MG63 (cell line): Measurements from ENCODE around the gene TEN1. TPM values are rescaled to one million over a fixed set of nuclear protein-coding genes. Genes with fewer than 3 reads are reported as not detected.
A peak's percentile ranks its signal among the peaks of the same experiment; 100 is the strongest.

Source experiments
- DNase-seq: peaks from one replicate; pipeline ENCODE4 v3.0.0-alpha.2; 2020
- H3K27me3 ChIP-seq: fragments of 250-450 bp; sonication (Bioruptor Pico); 2 replicates; pipeline ENCODE4 v1.5.1; 2020; ENCODE audit warnings: mild to moderate bottlenecking, moderate library complexity
- H3K36me3 ChIP-seq: fragments of 250-450 bp; sonication (Bioruptor Pico); 2 replicates; pipeline ENCODE4 v1.5.1; 2020; ENCODE audit warnings: mild to moderate bottlenecking, moderate library complexity
- H3K4me3 ChIP-seq: fragments of 250-450 bp; sonication (Bioruptor Pico); 2 replicates; pipeline ENCODE4 v1.5.1; 2020; ENCODE audit warnings: mild to moderate bottlenecking, moderate library complexity
- H3K9me3 ChIP-seq: fragments of 250-450 bp; sonication (Bioruptor Pico); 2 replicates; pipeline ENCODE4 v1.5.1; 2020; ENCODE audit warnings: mild to moderate bottlenecking, moderate library complexity
- total RNA-seq: library from RNA; depleted of rRNA; stranded (reverse); fragments of >200 nt; shearing (Covaris generic); gene quantifications from 2 replicates; pipeline ENCODE4 v1.2.3, GENCODE V29; 2014; ENCODE audit warnings: low replicate concordance

The TEN1 gene
- total RNA-seq, 1 experiment from 2014 or later = 23.2 TPM

GRCh38 chr17:76013377-76013932 is 34.4 kb downstream of the TEN1 start:
- H3K9me3 ChIP-seq = no peaks in the 10 kb centered on the region
- H3K4me3 ChIP-seq = no peak overlapping the region
- no peak for DNase-seq
- H3K27me3 ChIP-seq = no peaks in the 10 kb centered on the region
- no peaks in the 10 kb centered on the region for H3K36me3 ChIP-seq

DNA sequence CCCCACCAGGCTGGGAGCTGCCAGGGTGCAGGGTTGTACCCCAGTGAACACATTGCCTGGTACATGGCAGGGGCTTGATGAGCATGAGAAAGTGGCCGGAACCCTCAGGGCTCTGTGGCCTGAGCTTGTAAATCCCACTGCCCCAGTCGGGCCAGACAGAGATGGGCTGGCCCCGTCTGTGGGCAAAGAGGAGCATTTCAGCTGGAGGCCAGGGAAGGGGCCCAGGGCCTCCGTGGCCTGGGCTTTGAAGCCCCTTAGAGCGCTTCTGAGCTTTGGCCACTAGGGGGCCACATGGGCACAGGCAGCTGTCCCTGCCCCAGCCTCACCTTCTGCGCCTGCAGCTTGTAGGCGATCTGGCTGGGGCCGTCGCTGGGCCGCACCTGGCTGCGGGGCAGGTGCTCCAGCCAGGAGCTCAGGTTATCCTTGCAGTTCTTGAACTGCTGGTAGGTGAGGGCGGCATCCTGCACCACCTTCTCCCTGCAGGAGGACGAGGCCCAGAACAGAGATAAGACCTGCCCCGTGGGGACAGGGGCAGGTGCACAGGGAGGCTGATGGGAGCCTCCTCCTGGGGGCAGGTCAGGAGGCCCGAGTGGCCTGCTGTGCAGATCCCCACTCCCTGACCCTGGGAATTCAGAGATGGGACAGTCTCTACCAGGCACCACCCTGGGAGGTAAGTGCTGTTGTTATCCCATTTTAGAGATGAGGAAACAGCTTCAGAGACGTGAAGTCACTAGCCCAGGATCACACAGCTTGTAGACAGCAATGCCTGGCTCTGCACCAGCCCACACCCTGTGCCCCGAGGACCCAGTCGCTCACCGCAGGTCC is 35.3 kb downstream of the TEN1 start:
- Histone ChIP-seq H3K4me3 (no peak overlapping the region), H3K36me3 (no peaks in the 10 kb centered on the region), H3K27me3 (no peaks in the 10 kb centered on the region), H3K9me3 (no peaks in the 10 kb centered on the region)
- peak; percentile 58 for DNase-seq

GRCh38 chr17:76014925-76015261 is 35.9 kb downstream of the TEN1 start:
- Histone ChIP-seq H3K36me3 (no peaks in the 10 kb centered on the region), H3K9me3 (no peaks in the 10 kb centered on the region), H3K4me3 (no peak overlapping the region), H3K27me3 (no peaks in the 10 kb centered on the region)
- no peak for DNase-seq

- Histone ChIP-seq H3K27me3 (no peaks in the 10 kb centered on the region), H3K4me3 (no peak overlapping the region), H3K9me3 (no peaks in the 10 kb centered on the region), H3K36me3 (no peaks in the 10 kb centered on the region)
- DNase-seq = no peak
Observed at GRCh38 chr17:76017481-76018339, 38.7 kb downstream of the TEN1 start.

DNA sequence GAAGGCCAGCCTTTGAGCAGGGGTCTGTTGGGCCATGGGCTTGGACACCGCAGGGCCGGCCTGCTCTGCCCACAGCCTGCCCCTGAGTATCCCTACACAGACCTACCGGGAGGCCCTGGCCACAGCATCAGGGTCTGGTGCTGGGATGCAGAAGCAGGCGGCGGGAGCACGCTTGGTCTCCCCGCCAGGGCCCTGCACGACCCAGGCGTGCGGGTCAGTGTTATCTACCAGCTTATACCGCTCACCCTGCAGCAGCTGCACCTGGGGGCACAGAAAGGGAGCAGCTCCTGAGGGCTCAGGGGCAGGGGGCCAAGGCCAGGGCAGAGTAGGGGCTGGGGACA is 39.3 kb downstream of the TEN1 start:
- no peaks in the 10 kb centered on the region for H3K36me3 ChIP-seq
- H3K9me3 ChIP-seq = no peaks in the 10 kb centered on the region
- DNase-seq = no peak
- H3K4me3 ChIP-seq = no peak overlapping the region
- H3K27me3 ChIP-seq = no peaks in the 10 kb centered on the region

DNA sequence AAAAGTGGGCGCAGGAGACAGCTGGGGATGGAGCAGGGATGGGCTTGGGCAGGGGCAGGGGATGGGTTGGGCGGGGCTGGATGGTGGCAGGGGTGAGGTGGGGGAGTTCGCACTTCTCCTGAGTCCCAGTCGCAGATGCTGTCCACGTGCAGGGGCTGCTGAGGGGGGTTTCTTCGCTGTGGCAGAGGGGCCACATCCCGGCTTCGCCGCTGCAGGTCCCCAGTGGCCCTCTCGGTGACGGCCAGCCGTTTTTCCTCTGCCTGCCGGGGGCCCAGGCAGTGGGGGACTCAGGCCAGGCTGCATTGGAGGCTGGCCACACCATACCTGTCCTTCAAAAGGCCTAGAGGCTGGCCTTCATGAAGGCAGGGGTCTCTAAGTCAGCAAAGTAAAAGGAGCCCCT is 39.8 kb downstream of the TEN1 start:
- H3K4me3 ChIP-seq = no peak overlapping the region
- H3K9me3 ChIP-seq = no peaks in the 10 kb centered on the region
- DNase-seq = no peak
- no peaks in the 10 kb centered on the region for H3K27me3 ChIP-seq
- no peaks in the 10 kb centered on the region for H3K36me3 ChIP-seq

DNA sequence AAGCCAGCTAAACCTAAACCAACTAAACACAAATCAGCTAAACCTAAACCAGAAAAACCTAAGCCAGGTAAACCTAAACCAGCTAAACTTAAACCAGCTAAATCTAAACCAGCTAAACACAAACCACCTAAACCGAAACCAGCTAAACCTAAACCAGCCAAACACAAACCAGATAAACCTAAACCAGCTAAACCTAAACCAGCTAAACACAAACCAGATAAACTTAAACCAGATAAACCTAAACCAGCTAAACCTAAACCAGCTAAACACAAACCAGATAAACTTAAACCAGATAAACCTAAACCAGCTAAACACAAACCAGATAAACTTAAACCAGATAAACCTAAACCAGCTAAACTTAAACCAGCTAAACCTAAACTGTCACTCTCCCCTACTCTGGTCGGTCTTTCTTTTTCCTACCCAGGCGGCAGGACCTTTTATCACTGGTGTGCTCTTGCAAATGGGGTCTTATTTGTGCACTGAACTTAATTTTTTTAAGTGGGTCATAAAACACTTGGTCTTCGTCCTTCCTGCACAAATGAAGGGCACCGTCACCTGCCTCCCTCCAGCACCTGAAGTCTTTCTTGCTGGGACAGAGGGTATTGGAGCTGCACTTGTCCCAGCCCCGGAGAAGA is 40.9 kb downstream of the TEN1 start:
- H3K27me3 ChIP-seq = no peaks in the 10 kb centered on the region
- DNase-seq = no peak
- H3K9me3 ChIP-seq = no peaks in the 10 kb centered on the region
- no peak overlapping the region for H3K4me3 ChIP-seq
- H3K36me3 ChIP-seq = no peaks in the 10 kb centered on the region

- Histone ChIP-seq H3K9me3 (no peaks in the 10 kb centered on the region), H3K36me3 (no peaks in the 10 kb centered on the region), H3K4me3 (no peak overlapping the region), H3K27me3 (no peaks in the 10 kb centered on the region)
- DNase-seq = no peak
Observed at GRCh38 chr17:76022285-76022684, 43.2 kb downstream of the TEN1 start.

- Histone ChIP-seq H3K36me3 (no peaks in the 10 kb centered on the region), H3K4me3 (no peak overlapping the region), H3K27me3 (no peaks in the 10 kb centered on the region), H3K9me3 (no peaks in the 10 kb centered on the region)
- no peak for DNase-seq
Observed at GRCh38 chr17:76022973-76023899, 44.2 kb downstream of the TEN1 start.

GRCh38 chr17:76023900-76024237 is 44.8 kb downstream of the TEN1 start:
- Histone ChIP-seq H3K36me3 (no peaks in the 10 kb centered on the region), H3K9me3 (no peaks in the 10 kb centered on the region), H3K4me3 (no peak overlapping the region), H3K27me3 (no peaks in the 10 kb centered on the region)
- no peak for DNase-seq

DNA sequence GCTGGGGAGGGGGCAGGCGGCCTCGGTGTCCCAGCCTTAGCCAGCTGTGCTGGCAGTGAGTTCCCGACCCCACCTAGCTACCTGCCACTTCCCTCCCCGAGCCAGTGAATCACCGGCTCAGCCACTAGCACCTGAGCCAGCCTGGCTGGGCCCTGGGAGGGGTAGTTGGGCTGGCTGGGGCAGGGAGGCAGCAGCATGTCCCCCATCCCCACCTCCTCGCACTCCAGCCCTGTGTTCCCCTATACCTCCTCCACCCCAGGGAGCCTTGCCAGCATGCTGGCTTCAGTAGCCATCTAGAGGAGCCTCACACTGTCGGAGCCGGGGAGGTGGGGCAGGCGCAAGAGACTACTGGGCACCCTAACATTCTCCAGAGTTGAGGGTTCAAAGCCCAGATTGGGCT is 45.3 kb downstream of the TEN1 start:
- H3K9me3 ChIP-seq = no peaks in the 10 kb centered on the region
- H3K36me3 ChIP-seq = no peaks in the 10 kb centered on the region
- no peak overlapping the region for H3K4me3 ChIP-seq
- H3K27me3 ChIP-seq = no peaks in the 10 kb centered on the region
- DNase-seq = no peak

GRCh38 chr17:76025294-76025693 is 46.3 kb downstream of the TEN1 start:
- H3K4me3 ChIP-seq = no peak overlapping the region
- no peaks in the 10 kb centered on the region for H3K27me3 ChIP-seq
- no peaks in the 10 kb centered on the region for H3K9me3 ChIP-seq
- H3K36me3 ChIP-seq = no peaks in the 10 kb centered on the region
- no peak for DNase-seq

DNA sequence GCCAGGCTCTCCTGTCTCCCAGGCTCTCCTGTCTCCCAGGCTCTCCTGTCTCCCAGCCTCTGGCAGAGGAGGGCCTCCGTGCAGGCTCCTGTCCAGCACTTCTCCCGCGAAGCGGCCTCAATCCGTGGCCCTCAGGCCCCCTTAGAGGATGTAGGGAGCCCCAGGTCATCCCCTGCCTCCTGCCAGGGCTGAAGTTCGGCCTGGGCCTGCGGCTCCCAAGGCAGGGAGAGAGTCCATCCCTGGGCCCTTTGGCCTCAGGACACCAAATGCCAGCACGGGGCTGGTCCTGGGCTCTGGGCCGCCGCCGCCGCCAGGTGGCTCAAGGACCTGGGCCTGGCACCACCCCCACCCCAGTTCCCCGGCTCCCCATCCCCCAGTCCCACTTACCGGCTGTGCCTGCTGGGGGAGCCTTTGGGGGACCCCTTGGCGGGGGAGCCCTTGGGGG is 47.7 kb downstream of the TEN1 start:
- Histone ChIP-seq H3K27me3 (no peaks in the 10 kb centered on the region), H3K36me3 (no peaks in the 10 kb centered on the region), H3K4me3 (no peak overlapping the region), H3K9me3 (no peaks in the 10 kb centered on the region)
- DNase-seq = no peak

DNA sequence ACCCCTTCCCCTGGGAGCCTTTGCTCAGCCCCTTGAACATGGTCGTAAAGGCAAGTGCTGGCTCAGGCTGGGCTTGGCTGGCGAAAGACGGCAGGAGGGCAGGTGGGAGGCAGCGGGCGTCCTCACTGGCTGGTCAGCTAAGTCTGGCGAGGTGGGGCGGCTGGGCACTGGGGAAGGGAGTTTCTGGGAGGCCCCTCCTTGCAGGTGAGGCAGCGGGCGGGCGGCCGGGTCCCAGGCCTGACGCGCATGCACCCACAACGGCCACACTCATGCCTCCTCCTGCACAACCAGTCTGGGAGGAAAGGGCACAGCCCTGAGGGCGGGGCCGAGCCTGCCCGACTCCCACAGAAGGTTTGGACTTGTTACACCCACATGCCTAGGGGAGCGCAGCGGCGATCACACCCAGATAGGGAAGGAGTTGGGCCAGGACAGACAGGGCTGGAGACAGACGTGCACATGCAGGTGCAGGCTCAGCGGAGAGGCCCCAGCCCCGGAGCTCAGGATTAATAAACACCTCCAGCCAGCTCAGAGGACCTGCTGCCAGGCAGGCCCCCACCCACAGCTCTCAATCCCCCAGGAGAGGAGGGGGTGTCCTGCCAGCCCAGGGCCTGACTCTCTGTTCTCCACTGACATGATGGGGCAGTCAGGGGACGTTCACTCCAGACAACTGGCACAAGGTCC is 48.3 kb downstream of the TEN1 start, which contains the start of gene EVPL:
Gene EVPL (minus strand): TSS at position 148 of the 681 bp plus-strand sequence. CDS start 108 bp downstream, at position 40.
- H3K27me3 ChIP-seq = no peaks in the 10 kb centered on the region
- DNase-seq = no peak
- no peaks in the 10 kb centered on the region for H3K36me3 ChIP-seq
- no peaks in the 10 kb centered on the region for H3K9me3 ChIP-seq
- no peak within 1 kb of the TSS for H3K4me3 ChIP-seq

DNA sequence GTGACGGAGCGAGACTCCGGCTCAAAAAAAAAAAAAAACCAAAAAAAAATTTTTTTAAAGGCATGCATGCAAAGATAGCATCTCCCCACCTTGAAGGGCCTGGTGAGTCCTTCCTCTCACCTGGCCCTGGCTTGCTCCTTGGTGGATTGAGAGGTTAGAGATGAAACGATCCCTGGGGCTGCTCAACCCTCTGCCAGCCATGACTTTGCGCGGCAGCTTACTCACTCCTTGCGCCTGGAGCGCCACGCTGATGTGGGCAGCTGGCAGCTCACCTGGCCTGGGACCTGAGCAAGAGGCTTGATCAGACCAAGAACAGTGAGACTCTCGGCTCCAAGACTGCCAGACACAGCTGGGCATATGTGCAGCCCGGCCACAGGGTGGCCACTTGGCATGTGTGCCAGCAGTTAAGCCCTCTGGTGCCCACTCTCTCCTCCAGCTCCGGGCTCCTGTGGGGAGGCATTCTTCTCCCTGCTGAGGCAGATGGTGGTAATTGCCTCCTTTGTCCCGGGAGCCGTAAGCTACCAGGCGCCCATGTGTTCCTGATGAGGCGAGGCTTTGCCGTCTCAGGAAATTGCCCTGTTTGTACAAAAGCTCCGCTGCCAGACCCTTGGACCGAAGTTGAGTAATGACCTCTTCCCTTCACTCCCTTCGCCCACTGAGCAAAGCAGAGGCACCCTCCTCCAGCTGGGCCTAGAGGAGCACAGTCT is 53.2 kb downstream of the TEN1 start:
- Histone ChIP-seq H3K36me3 (no peaks in the 10 kb centered on the region; the same call in 1 of the 2 replicates), H3K4me3 (no peak overlapping the region), H3K27me3 (no peaks in the 10 kb centered on the region), H3K9me3 (no peaks in the 10 kb centered on the region)
- DNase-seq = no peak
